Prostate gland (tissue), 2 donors: ENCODE data around the gene PRDM16.

ENCODE experiments used
- CTCF ChIP-seq, 4 experiments: fragments of 200-600 bp in 2 of 4; fragments of 450-650 bp in 2 of 4; sonication (generic) in 2 of 4; IDR thresholded peaks; 1 replicate in 3 of 4; 2 replicates in 1 of 4; pipeline ENCODE4 v1.5.1; 2016 to 2019; ENCODE audit warnings: antibody characterized with exemption in 4 of 4, mild to moderate bottlenecking in 2 of 4, moderate library complexity in 2 of 4
- POLR2A ChIP-seq: fragments of 450-650 bp; IDR thresholded peaks from one replicate; pipeline ENCODE4 v1.6.1; 2016; ENCODE audit warnings: antibody characterized with exemption, mild to moderate bottlenecking

DNA sequence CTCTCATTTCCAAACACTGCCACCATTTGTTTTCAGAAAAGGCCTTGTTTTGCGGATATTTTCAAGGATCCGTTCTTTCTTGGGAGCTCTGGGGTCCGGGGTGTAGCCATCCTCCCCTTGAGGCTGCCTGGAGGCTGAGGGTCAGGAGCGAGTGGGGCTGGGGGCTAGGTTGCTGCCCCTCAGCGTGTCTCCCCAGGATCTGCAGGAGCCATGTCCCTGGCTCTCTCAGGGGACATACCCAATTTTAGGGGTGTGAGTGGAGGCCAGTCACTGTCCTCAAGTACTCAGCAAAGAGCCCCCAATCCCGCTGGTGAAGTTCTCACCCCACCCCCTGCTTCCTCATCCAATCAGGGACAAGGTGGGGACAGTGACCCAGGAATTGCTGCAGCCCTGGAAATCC is 15.0 kb upstream of the PRDM16 start:
- TF ChIP-seq CTCF (IDR thresholded peaks at IDR 0.05) (no peak), POLR2A (no peak)
